HepG2 (cell line): ENCODE measurements around the gene EGLN2. TPM values are rescaled to one million over a fixed set of nuclear protein-coding genes. Genes with fewer than 3 reads are reported as not detected.
A peak's percentile ranks its signal among the peaks of the same experiment; 100 is the strongest.

ENCODE experiments used
- ATF7-NPFF ChIP-seq: sonication (generic); formaldehyde crosslinking; IDR thresholded peaks from 2 replicates; pipeline ENCODE4 v1.8.1; 2023; ENCODE audit warnings: mild to moderate bottlenecking, low read depth, missing genetic modification reagents, moderate library complexity
- CBX1 ChIP-seq: IDR thresholded peaks from one replicate; pipeline ENCODE4 v1.6.1; 2016; ENCODE audit warnings: antibody characterized with exemption, low read depth
- HES4 ChIP-seq: sonication (generic); formaldehyde crosslinking; IDR thresholded peaks from 2 replicates; pipeline ENCODE4 v1.9.0; 2021; ENCODE audit warnings: mild to moderate bottlenecking, missing genetic modification reagents, borderline replicate concordance
- MATR3 ChIP-seq: sonication (generic); formaldehyde crosslinking; IDR thresholded peaks from 2 replicates; pipeline ENCODE4 v1.4.0; 2020; ENCODE audit warnings: missing genetic modification reagents
- NCOA1 ChIP-seq: sonication (generic); formaldehyde crosslinking; IDR thresholded peaks from 2 replicates; pipeline ENCODE4 v1.9.0; 2021; ENCODE audit warnings: missing genetic modification reagents
- NFKBIZ ChIP-seq: IDR thresholded peaks from 2 replicates; pipeline ENCODE4 v1.6.1; 2018; ENCODE audit warnings: missing genetic modification reagents, missing compliant biosample characterization
- REXO4 ChIP-seq: sonication (generic); formaldehyde crosslinking; IDR thresholded peaks from 2 replicates; pipeline ENCODE4 v1.8.0; 2022; ENCODE audit warnings: missing genetic modification reagents, mild to moderate bottlenecking, borderline replicate concordance
- RNF2 ChIP-seq: fragments of 450-650 bp; conservative IDR thresholded peaks from 2 replicates; pipeline ENCODE4 v1.6.1; 2016; ENCODE audit warnings: low read depth
- RXRB ChIP-seq: IDR thresholded peaks from 2 replicates; pipeline ENCODE4 v1.6.1; 2016; ENCODE audit warnings: borderline replicate concordance, missing genetic modification reagents, missing compliant biosample characterization
- SALL2 ChIP-seq: sonication (generic); formaldehyde crosslinking; IDR thresholded peaks from 2 replicates; pipeline ENCODE4 v1.8.1; 2023; ENCODE audit warnings: mild to moderate bottlenecking, missing genetic modification reagents, inconsistent platforms
- SMC3 ChIP-seq: IDR thresholded peaks from 2 replicates; pipeline ENCODE4 v1.6.1; 2011; ENCODE audit warnings: low read length, improper control_type of control experiment
- STAG1 ChIP-seq: sonication (generic); formaldehyde crosslinking; IDR thresholded peaks from 2 replicates; pipeline ENCODE4 v1.4.0; 2020; ENCODE audit warnings: missing genetic modification reagents
- TBX3 ChIP-seq: fragments of 450-650 bp; IDR thresholded peaks from 2 replicates; pipeline ENCODE4 v1.6.1; 2017; ENCODE audit warnings: antibody characterized with exemption, mild to moderate bottlenecking, inconsistent platforms, borderline replicate concordance
- ZNF33B ChIP-seq: sonication (generic); formaldehyde crosslinking; IDR thresholded peaks from 2 replicates; pipeline ENCODE4 v1.5.1; 2020; ENCODE audit warnings: mild to moderate bottlenecking, missing genetic modification reagents
- ZNF44 ChIP-seq: sonication (generic); formaldehyde crosslinking; IDR thresholded peaks from 2 replicates; pipeline ENCODE4 v1.5.1; 2020; ENCODE audit warnings: mild to moderate bottlenecking, missing genetic modification reagents
- ZNF468 ChIP-seq: sonication (generic); formaldehyde crosslinking; IDR thresholded peaks from 2 replicates; pipeline ENCODE4 v1.8.0; 2022; ENCODE audit warnings: mild to moderate bottlenecking, moderate library complexity, missing genetic modification reagents
- ZNF484 ChIP-seq: sonication (generic); formaldehyde crosslinking; IDR thresholded peaks from 2 replicates; pipeline ENCODE4 v1.5.1; 2020; ENCODE audit warnings: mild to moderate bottlenecking, low read depth, missing genetic modification reagents, borderline replicate concordance
- ZNF501 ChIP-seq: sonication (generic); formaldehyde crosslinking; IDR thresholded peaks from 2 replicates; pipeline ENCODE4 v1.5.1; 2020; ENCODE audit warnings: mild to moderate bottlenecking, moderate library complexity, missing genetic modification reagents
- ZNF558 ChIP-seq: sonication (generic); formaldehyde crosslinking; IDR thresholded peaks from 2 replicates; pipeline ENCODE4 v1.9.0; 2022; ENCODE audit warnings: mild to moderate bottlenecking, missing genetic modification reagents, borderline replicate concordance
- ZNF878 ChIP-seq: sonication (generic); formaldehyde crosslinking; IDR thresholded peaks from 2 replicates; pipeline ENCODE4 v1.8.1; 2023; ENCODE audit warnings: mild to moderate bottlenecking, missing genetic modification reagents, moderate library complexity
- polyA plus RNA-seq, 8 experiments: library from polyadenylated mRNA; depleted of rRNA in 3 of 8; stranded (reverse) in 7 of 8; unstranded in 1 of 8; fragments of >200 nt; fragmentation: Illumina TruSeq in 4 of 8; extraction: Trizol in 4 of 8; gene quantifications; 2 replicates each; pipeline versions ENCODE4 v1.2.1 to v1.2.3, GENCODE V29; 2011 to 2016; ENCODE audit warnings: low read depth in 4 of 8, missing spikeins in 1 of 8, mixed read lengths in 1 of 8; ENCODE audit not compliant: insufficient read depth in 1 of 8
- total RNA-seq, 5 experiments: library from RNA; depleted of rRNA; stranded (reverse); fragments of >200 nt; fragmentation: Illumina TruSeq; extraction: Trizol; gene quantifications; 2 replicates each; pipeline ENCODE4 v1.2.3, GENCODE V29; 2016; ENCODE audit warnings: low read depth in 1 of 5
- TF ChIP-seq, protein P1 (sequence below): IDR thresholded peaks from 2 replicates; pipeline ENCODE4 v1.6.1; 2012; ENCODE audit warnings: inconsistent platforms
- TF ChIP-seq, protein P2 (sequence below): sonication (generic); formaldehyde crosslinking; conservative IDR thresholded peaks from 2 replicates; pipeline ENCODE4 v1.4.0; 2020; ENCODE audit warnings: mild to moderate bottlenecking, missing genetic modification reagents, moderate library complexity
- TF ChIP-seq, protein P3 (sequence below): sonication (generic); formaldehyde crosslinking; IDR thresholded peaks from 2 replicates; pipeline ENCODE4 v1.4.0; 2020; ENCODE audit warnings: missing genetic modification reagents
- TF ChIP-seq, protein P4 (sequence below): sonication (generic); formaldehyde crosslinking; IDR thresholded peaks from 2 replicates; pipeline ENCODE4 v1.8.0; 2022; ENCODE audit warnings: low read depth, missing genetic modification reagents

Gene EGLN2
- total and polyA plus RNA-seq, 2 of the 13 experiments (the other 11 are each of a cell fraction or from before 2014, with no cell fraction given), result 16.5 to 40.8 TPM

DNA sequence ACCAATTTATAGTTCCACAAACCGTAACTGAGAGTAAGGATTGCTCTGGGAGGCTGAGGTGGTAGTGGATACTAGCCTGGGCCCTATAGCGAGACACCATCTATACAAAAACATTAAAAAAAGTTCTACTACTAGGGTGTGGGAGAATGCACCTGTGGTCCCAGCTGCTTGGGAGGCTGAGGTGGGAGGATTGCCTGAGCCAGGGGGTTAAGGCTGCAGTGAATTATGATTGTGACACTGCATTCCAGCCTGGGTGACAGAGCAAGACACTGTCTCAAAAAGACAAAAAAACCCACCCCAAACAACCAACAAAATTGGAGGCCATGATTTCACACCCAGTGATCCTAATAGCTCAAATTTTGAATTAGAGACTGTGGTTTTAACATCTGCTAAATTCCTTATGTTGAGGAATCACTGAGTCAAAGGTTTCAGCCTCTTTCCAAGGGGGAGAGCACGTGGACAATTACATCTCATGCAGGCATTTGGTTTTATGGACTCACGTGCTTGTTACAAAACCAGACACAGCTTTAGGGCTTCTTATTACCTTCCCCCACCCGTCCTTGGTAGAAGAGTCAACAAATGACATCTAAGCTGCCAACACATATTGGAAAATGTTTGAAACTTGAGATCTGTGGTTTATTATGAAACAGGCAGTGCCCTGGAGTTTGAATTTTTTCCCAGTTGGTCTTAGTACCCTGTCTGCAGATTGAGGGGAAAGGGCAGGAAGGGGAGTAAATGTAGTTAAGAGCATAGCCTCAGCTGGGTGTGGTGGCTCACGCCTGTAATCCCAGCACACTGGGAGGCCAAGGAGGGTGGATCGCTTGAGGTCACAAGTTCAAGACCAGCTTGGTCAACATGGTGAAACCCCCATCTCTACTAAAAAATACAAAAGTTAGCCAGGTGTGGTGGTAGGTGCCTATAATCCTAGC is 32.8 kb downstream of the EGLN2 start (continued):
- TF ChIP-seq ATF7-NPFF (CRISPR knock-in tag) (no peak), ZNF484 (CRISPR knock-in tag) (no peak), RXRB (CRISPR knock-in tag) (peak; percentile 97), ZNF33B (CRISPR knock-in tag) (no peak), HES4 (CRISPR knock-in tag) (no peak), SALL2 (CRISPR knock-in tag) (peak; percentile 61; the same call in 1 of the 2 replicates), REXO4 (CRISPR knock-in tag) (no peak), ZNF558 (CRISPR knock-in tag) (no peak), NCOA1 (CRISPR knock-in tag) (no peak), ZNF468 (CRISPR knock-in tag) (no peak), CBX1 (no peak), NFKBIZ (peak; percentile 82; the same call in 1 of the 2 replicates), MATR3 (CRISPR knock-in tag) (no peak), ZNF44 (CRISPR knock-in tag) (no peak), STAG1 (CRISPR knock-in tag) (no peak), RNF2 (no peak), TBX3 (peak; percentile 78; the same call in 1 of the 2 replicates), ZNF501 (CRISPR knock-in tag) (no peak), SMC3 (no peak), ZNF878 (CRISPR knock-in tag) (peak; percentile 73; the same call in 1 of the 2 replicates)
- TF ChIP-seq, protein P1, sequence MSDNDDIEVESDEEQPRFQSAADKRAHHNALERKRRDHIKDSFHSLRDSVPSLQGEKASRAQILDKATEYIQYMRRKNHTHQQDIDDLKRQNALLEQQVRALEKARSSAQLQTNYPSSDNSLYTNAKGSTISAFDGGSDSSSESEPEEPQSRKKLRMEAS, result peak; percentile 86
- TF ChIP-seq, protein P2, sequence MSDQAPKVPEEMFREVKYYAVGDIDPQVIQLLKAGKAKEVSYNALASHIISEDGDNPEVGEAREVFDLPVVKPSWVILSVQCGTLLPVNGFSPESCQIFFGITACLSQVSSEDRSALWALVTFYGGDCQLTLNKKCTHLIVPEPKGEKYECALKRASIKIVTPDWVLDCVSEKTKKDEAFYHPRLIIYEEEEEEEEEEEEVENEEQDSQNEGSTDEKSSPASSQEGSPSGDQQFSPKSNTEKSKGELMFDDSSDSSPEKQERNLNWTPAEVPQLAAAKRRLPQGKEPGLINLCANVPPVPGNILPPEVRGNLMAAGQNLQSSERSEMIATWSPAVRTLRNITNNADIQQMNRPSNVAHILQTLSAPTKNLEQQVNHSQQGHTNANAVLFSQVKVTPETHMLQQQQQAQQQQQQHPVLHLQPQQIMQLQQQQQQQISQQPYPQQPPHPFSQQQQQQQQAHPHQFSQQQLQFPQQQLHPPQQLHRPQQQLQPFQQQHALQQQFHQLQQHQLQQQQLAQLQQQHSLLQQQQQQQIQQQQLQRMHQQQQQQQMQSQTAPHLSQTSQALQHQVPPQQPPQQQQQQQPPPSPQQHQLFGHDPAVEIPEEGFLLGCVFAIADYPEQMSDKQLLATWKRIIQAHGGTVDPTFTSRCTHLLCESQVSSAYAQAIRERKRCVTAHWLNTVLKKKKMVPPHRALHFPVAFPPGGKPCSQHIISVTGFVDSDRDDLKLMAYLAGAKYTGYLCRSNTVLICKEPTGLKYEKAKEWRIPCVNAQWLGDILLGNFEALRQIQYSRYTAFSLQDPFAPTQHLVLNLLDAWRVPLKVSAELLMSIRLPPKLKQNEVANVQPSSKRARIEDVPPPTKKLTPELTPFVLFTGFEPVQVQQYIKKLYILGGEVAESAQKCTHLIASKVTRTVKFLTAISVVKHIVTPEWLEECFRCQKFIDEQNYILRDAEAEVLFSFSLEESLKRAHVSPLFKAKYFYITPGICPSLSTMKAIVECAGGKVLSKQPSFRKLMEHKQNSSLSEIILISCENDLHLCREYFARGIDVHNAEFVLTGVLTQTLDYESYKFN (CRISPR knock-in tag), result peak; percentile 90
- TF ChIP-seq, protein P3, sequence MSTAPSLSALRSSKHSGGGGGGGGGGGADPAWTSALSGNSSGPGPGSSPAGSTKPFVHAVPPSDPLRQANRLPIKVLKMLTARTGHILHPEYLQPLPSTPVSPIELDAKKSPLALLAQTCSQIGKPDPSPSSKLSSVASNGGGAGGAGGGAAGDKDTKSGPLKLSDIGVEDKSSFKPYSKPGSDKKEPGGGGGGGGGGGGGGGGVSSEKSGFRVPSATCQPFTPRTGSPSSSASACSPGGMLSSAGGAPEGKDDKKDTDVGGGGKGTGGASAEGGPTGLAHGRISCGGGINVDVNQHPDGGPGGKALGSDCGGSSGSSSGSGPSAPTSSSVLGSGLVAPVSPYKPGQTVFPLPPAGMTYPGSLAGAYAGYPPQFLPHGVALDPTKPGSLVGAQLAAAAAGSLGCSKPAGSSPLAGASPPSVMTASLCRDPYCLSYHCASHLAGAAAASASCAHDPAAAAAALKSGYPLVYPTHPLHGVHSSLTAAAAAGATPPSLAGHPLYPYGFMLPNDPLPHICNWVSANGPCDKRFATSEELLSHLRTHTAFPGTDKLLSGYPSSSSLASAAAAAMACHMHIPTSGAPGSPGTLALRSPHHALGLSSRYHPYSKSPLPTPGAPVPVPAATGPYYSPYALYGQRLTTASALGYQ, result peak; percentile 77; the same call in 1 of the 2 replicates
- TF ChIP-seq, protein P4, sequence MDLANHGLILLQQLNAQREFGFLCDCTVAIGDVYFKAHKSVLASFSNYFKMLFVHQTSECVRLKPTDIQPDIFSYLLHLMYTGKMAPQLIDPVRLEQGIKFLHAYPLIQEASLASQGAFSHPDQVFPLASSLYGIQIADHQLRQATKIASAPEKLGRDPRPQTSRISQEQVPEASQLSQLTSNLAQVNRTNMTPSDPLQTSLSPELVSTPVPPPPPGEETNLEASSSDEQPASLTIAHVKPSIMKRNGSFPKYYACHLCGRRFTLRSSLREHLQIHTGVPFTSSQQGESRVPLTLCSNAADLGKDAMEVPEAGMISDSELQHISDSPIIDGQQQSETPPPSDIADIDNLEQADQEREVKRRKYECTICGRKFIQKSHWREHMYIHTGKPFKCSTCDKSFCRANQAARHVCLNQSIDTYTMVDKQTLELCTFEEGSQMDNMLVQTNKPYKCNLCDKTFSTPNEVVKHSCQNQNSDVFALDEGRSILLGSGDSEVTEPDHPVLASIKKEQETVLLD (CRISPR knock-in tag), result no peak
